Small intestine (tissue), 16 donors: Measurements from ENCODE around the gene NTN3. TPM values are rescaled to one million over a fixed set of nuclear protein-coding genes. Genes with fewer than 3 reads are reported as not detected.

Source experiments
- DNase-seq, 2 donors: peaks; one replicate each; pipeline versions ENCODE4 v3.0.0 to v3.0.0-alpha.2; 2013
- FAIRE-seq: peaks from 2 replicates; lab custom pipeline; 2012; peaks lifted over from hg19 to GRCh38; lab: Jason Lieb, UNC
- H3K27ac ChIP-seq, 3 donors: one replicate each; pipeline ENCODE4 v1.5.1; 2013; ENCODE audit warnings: low read length in 2 of 3, mild to moderate bottlenecking in 2 of 3, control low read depth in 1 of 3, inconsistent platforms in 1 of 3, low read depth in 1 of 3, moderate library complexity in 1 of 3
- H3K27me3 ChIP-seq, 3 donors: one replicate each; pipeline ENCODE4 v1.6.1; 2013; ENCODE audit warnings: low read length in 3 of 3, inconsistent platforms in 1 of 3; ENCODE audit not compliant: control insufficient read depth in 3 of 3, insufficient read depth in 3 of 3
- H3K36me3 ChIP-seq, 3 donors: one replicate each; pipeline ENCODE4 v1.6.1; 2013; ENCODE audit warnings: low read length in 3 of 3, inconsistent platforms in 1 of 3, low read depth in 1 of 3, mild to moderate bottlenecking in 1 of 3, moderate library complexity in 1 of 3; ENCODE audit not compliant: control insufficient read depth in 3 of 3, insufficient read depth in 2 of 3
- H3K4me1 ChIP-seq, 3 donors: one replicate each; pipeline ENCODE4 v1.6.1; 2013; ENCODE audit warnings: low read length in 2 of 3, inconsistent platforms in 1 of 3, low read depth in 1 of 3, mild to moderate bottlenecking in 1 of 3, moderate library complexity in 1 of 3; ENCODE audit not compliant: control insufficient read depth in 3 of 3, insufficient read depth in 2 of 3
- H3K4me3 ChIP-seq, 3 donors: one replicate each; pipeline ENCODE4 v1.5.1; 2013; ENCODE audit warnings: low read length in 3 of 3, control low read depth in 1 of 3, inconsistent platforms in 1 of 3, low read depth in 1 of 3, mild to moderate bottlenecking in 1 of 3, moderate library complexity in 1 of 3
- H3K9me3 ChIP-seq, 2 donors: one replicate each; pipeline ENCODE4 v1.6.1; 2013; ENCODE audit warnings: low read depth in 1 of 2, low read length in 1 of 2; ENCODE audit not compliant: control insufficient read depth in 2 of 2, insufficient read depth in 1 of 2
- WGBS, 3 donors: extraction: QIAGEN DNeasy Blood & Tissue Kit; methylation state at CpG; one replicate each; pipeline ENCODE4 v1.1.7; 2013; 5-methylcytosine and 5-hydroxymethylcytosine counted together
- long read RNA-seq, 10 donors: transcript quantifications; one replicate each; lab custom pipeline, GENCODE V29; 2026
- polyA plus RNA-seq, 4 donors: library from polyadenylated mRNA; stranded (reverse) in 3 of 4; unstranded in 1 of 4; fragments of 200-250 nt in 3 of 4; fragments of 120-200 nt in 1 of 4; gene quantifications; one replicate each; pipeline versions ENCODE4 v1.2.1 to v1.2.3, GENCODE V29; 2013
- donor health status: healthy with polysubstance abuse.
- donor health status: control.
- donor health status: control.
- donor health status: Bipolar disorder and iron deficiency.
- donor health status: healthy.

Gene NTN3
- under 1 TPM in 2 of 4 donors, not detected in 2; 0.04 to 0.74 TPM for polyA plus RNA-seq
- long read RNA-seq, donor 1 = 0 reads
- long read RNA-seq, donor 2, partial matches to known transcripts = 0 of 1 reads
- long read RNA-seq, donor 2, other reads (novel, unspliced or antisense) = 0 of 1 reads
- long read RNA-seq, donor 3 = 0 reads
- long read RNA-seq, donor 4 = 0 reads
- long read RNA-seq, donor 5, partial matches to known transcripts = 0 of 1 reads
- long read RNA-seq, donor 5, other reads (novel, unspliced or antisense) = 0 of 1 reads
- long read RNA-seq, donor 6 = 0 reads
- long read RNA-seq, donor 7 = 0 reads
- long read RNA-seq, donor 8 = 0 reads
- long read RNA-seq, donor 9 = 0 reads
- long read RNA-seq, donor 10 = 0 reads

- Histone ChIP-seq H3K4me3 (peak within 1 kb of the TSS in 1 of 3 donors; percentile 18), H3K4me1 (peaks cover 0 to 36% (median 2%) of the 10 kb centered on the region in 3 donors), H3K36me3 (no peaks in the 10 kb centered on the region), H3K27ac (peak within 1 kb of the TSS in 1 of 3 donors; percentile 60), H3K27me3 (peaks cover 16 to 52% (median 20%) of the 10 kb centered on the region in 3 donors), H3K9me3 (no peaks in the 10 kb centered on the region)
- 1 to 2% (median 1%) methylated on average over 13 to 59 of the region's 59 CpGs for WGBS, 3 donors
- DNase-seq (peak in 1 of 2 donors; percentile 51), FAIRE-seq (no peak)
Observed at GRCh38 chr16:2471016-2471652, at the start of gene NTN3. Gene NTN3, plus strand, starts transcription at chr16:2471297. Its CDS starts 405 bp downstream, at chr16:2471702.

DNA sequence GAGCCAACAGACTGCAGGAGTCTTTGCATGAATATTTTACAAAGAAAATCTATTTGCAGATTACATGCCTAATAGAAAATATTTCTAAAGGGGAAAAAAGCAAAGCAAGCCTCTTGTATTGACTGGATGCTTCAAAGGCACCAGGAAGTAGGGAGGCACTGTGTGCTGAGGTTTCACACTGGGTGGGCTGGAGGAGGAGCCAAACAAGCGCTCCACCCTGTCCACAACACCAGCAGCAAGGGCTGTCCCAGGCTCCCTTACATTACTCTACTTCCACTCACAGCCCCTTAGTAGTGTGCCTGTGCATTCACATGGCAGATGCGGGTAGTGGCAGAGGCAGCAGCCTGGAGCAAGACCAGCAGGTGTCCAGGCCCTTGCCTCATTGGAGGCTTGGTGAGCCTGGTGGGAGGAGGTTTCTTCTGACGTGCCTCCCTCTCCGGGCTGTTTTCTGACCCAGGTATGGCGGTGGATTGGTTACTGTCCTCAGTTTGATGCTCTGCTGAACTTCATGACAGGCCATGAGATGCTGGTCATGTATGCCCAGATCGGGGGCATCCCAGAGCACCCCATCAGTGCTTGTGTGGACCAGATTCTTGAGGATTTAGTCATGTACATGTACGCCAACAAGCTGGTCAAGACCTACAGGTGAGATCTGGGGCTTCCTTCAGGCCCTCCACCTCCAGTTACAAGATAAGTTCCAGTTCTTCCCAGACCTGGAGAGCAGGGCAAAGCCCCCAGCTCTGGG is 48.8 kb upstream of the NTN3 start:
- Histone ChIP-seq H3K27me3 (peaks cover 0 to 4% (median 0%) of the 10 kb centered on the region in 3 donors), H3K4me3 (no peak overlapping the region), H3K36me3 (no peaks in the 10 kb centered on the region), H3K4me1 (no peaks in the 10 kb centered on the region), H3K27ac (no peak overlapping the region), H3K9me3 (no peaks in the 10 kb centered on the region)
- FAIRE-seq (no peak), DNase-seq (no peak)
- WGBS, 3 donors = 83 to 90% (median 85%) methylated on average over 7 of the region's 7 CpGs

- no peaks in the 10 kb centered on the region for H3K36me3 ChIP-seq
- WGBS, 3 donors = 89 to 92% (median 91%) methylated on average over 22 to 25 of the region's 25 CpGs
- H3K9me3 ChIP-seq = no peaks in the 10 kb centered on the region
- no peak overlapping the region for H3K27ac ChIP-seq
- peaks cover 0 to 4% (median 0%) of the 10 kb centered on the region in 3 donors for H3K27me3 ChIP-seq
- FAIRE-seq (no peak), DNase-seq (no peak)
- peaks cover 0 to 8% (median 0%) of the 10 kb centered on the region in 3 donors for H3K4me1 ChIP-seq
- H3K4me3 ChIP-seq = no peak overlapping the region
Observed at GRCh38 chr16:2424061-2425007, 46.8 kb upstream of the NTN3 start.

- Histone ChIP-seq H3K9me3 (no peaks in the 10 kb centered on the region), H3K27ac (no peak overlapping the region), H3K4me3 (no peak overlapping the region), H3K4me1 (peaks cover 0 to 11% (median 2%) of the 10 kb centered on the region in 3 donors), H3K36me3 (no peaks in the 10 kb centered on the region), H3K27me3 (peaks cover 0 to 4% (median 0%) of the 10 kb centered on the region in 3 donors)
- FAIRE-seq (no peak), DNase-seq (no peak)
- WGBS, 3 donors = 87 to 88% (median 87%) methylated on average over 9 of the region's 9 CpGs
Observed at GRCh38 chr16:2425008-2425518, 46.0 kb upstream of the NTN3 start.

DNA sequence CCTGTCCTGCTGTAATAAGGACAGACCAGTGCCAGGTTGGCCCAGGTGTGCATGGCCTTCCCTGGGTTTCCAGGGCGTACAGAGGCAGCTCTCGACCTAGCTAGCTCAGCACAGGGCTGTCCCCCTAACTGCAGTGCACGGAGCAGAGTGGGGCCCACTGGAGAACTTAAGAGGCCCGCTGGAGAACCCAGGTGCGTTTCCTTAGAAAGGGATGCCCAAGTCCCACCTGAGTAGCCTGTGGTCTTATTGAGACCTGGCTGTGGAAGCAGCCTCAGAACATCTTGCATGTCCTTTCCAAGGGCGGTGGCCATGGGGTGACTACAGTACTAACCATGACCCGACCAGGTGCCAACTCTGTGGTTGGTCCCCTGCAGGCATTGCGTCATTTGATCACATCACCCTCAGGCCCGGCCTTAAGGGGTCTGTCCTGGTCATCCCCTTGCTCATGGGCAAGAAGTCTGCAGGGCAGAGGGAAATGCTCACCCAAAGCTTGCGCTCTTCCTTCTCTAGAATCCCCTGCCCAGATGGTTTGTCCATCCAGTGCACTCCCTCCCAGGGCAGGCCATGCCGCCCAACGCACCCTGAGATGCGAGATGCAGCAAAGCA is 45.2 kb upstream of the NTN3 start:
- WGBS, 3 donors = 89 to 93% (median 93%) methylated on average over 13 of the region's 13 CpGs
- H3K4me1 ChIP-seq = peaks cover 0 to 19% (median 4%) of the 10 kb centered on the region in 3 donors

GRCh38 chr16:2426941-2427361 is 44.1 kb upstream of the NTN3 start:
- H3K4me1 ChIP-seq = peaks cover 0 to 22% (median 4%) of the 10 kb centered on the region in 3 donors
- no peaks in the 10 kb centered on the region for H3K9me3 ChIP-seq
- H3K27ac ChIP-seq = no peak overlapping the region
- DNase-seq (no peak), FAIRE-seq (no peak)
- H3K4me3 ChIP-seq = no peak overlapping the region
- H3K27me3 ChIP-seq = no peaks in the 10 kb centered on the region
- WGBS, 3 donors = 95 to 97% (median 95%) methylated on average over 6 of the region's 6 CpGs
- peaks cover 0 to 3% (median 0%) of the 10 kb centered on the region in 3 donors for H3K36me3 ChIP-seq

More for the DNA sequence above, 45.2 kb upstream of the NTN3 start:
- Histone ChIP-seq H3K27me3 (peaks cover 0 to 3% (median 0%) of the 10 kb centered on the region in 3 donors), H3K36me3 (no peaks in the 10 kb centered on the region), H3K27ac (no peak overlapping the region), H3K4me3 (no peak overlapping the region), H3K9me3 (no peaks in the 10 kb centered on the region)
- no peak for DNase-seq
- no peak for FAIRE-seq

GRCh38 chr16:2427526-2427925 is 43.6 kb upstream of the NTN3 start:
- H3K36me3 ChIP-seq = peaks cover 0 to 7% (median 0%) of the 10 kb centered on the region in 3 donors
- H3K9me3 ChIP-seq = no peaks in the 10 kb centered on the region
- no peaks in the 10 kb centered on the region for H3K27me3 ChIP-seq
- WGBS, 3 donors = 74 to 83% (median 77%) methylated on average over 4 of the region's 4 CpGs
- H3K27ac ChIP-seq = no peak overlapping the region
- peaks cover 0 to 22% (median 4%) of the 10 kb centered on the region in 3 donors for H3K4me1 ChIP-seq
- H3K4me3 ChIP-seq = no peak overlapping the region
- no peak for FAIRE-seq
- no peak for DNase-seq
